K562 (cell line): ENCODE data around the gene ADAM15. TPM values are rescaled to one million over a fixed set of nuclear protein-coding genes. Genes with fewer than 3 reads are reported as not detected.
A peak's percentile ranks its signal among the peaks of the same experiment; 100 is the strongest.

Experiments used
- ATAC-seq: fragments of 200-7000 bp; cut with Tn5 transposase; 3 replicates; pipeline ENCODE4 v1.9.1; 2020; ENCODE audit warnings: moderate library complexity
- BruUV-seq: library from RNA; stranded (reverse); fragments of 400-500 nt; replicated peaks from 2 replicates; lab custom pipeline; 2021; lab: Mats Ljungman, UMichigan
- CTCF ChIA-PET: fragments of 300-600 bp; formaldehyde crosslinking; extraction: SDS; loops from one replicate; lab custom pipeline; 2021; ENCODE audit warnings: low intra/inter-chr PET ratio; lab: Yijun Ruan, JAX
- POLR2A ChIA-PET: fragments of 300-600, 350-650 bp; sonication (Branson Sonifier 250); formaldehyde crosslinking; extraction: SDS; loops from one replicate; lab custom pipeline; 2021; ENCODE audit warnings: antibody characterized with exemption, inconsistent platforms; lab: Yijun Ruan, JAX
- DNase-seq, 4 experiments: peaks; one replicate each; pipeline versions ENCODE4 v3.0.0 to v3.0.0-alpha.2; 2011 to 2018; ENCODE audit warnings: low spot score in 3 of 4, mixed read lengths in 3 of 4; ENCODE audit errors: extremely low read depth in 1 of 4
- FAIRE-seq: peaks from 2 replicates; lab custom pipeline; 2011; peaks lifted over from hg19 to GRCh38; lab: Jason Lieb, UNC
- H2AFZ ChIP-seq: 2 replicates; pipeline ENCODE4 v1.6.0; 2011; ENCODE audit warnings: low read depth, low read length, control low read depth, inconsistent platforms
- H3K27ac ChIP-seq: fragments of 200-600 bp; 3 replicates; pipeline ENCODE4 v1.8.0; 2011; ENCODE audit warnings: low read depth, mild to moderate bottlenecking, control low read depth, inconsistent platforms, low read length, moderate library complexity, mixed read lengths; ENCODE audit errors: extremely low read depth
- H3K27me3 ChIP-seq, 2 experiments: fragments of 300-600 bp in 1 of 2; 2 replicates in 1 of 2; 3 replicates in 1 of 2; pipeline versions ENCODE4 v1.6.0 to v1.8.0; 2011; ENCODE audit warnings: inconsistent platforms in 2 of 2, low read length in 2 of 2, mild to moderate bottlenecking in 1 of 2, mixed read lengths in 1 of 2, moderate library complexity in 1 of 2; ENCODE audit not compliant: control insufficient read depth in 2 of 2, insufficient read depth in 2 of 2
- H3K36me3 ChIP-seq: fragments of 300-600 bp; 3 replicates; pipeline ENCODE4 v1.8.0; 2011; ENCODE audit warnings: mild to moderate bottlenecking, low read length, inconsistent platforms; ENCODE audit not compliant: control insufficient read depth, insufficient read depth
- H3K4me1 ChIP-seq, 2 experiments: fragments of 200-600 bp in 1 of 2; replicated peaks in 1 of 2; 2 replicates in 1 of 2; 3 replicates in 1 of 2; pipeline versions ENCODE4 v1.5.1 to v1.8.0; 2011; ENCODE audit warnings: inconsistent platforms in 2 of 2, low read length in 2 of 2, mild to moderate bottlenecking in 1 of 2, mixed read lengths in 1 of 2, moderate library complexity in 1 of 2; ENCODE audit not compliant: control insufficient read depth in 2 of 2, insufficient read depth in 2 of 2
- H3K4me2 ChIP-seq: 2 replicates; pipeline ENCODE4 v1.6.1; 2011; ENCODE audit warnings: low read length, control low read depth, inconsistent platforms, mixed read lengths; ENCODE audit not compliant: insufficient read depth
- H3K4me3 ChIP-seq: fragments of 200-600 bp; sonication (generic), shearing (Covaris generic); 2 replicates; pipeline ENCODE4 v1.5.1; 2016; ENCODE audit warnings: control low read depth, inconsistent platforms
- H3K79me2 ChIP-seq: fragments of 200-600 bp; 3 replicates; pipeline ENCODE4 v1.8.0; 2011; ENCODE audit warnings: low read length, inconsistent platforms; ENCODE audit not compliant: control insufficient read depth, insufficient read depth
- H3K9ac ChIP-seq, 2 experiments: 2 replicates each; pipeline versions ENCODE4 v1.6.0 to v1.6.1; 2011; ENCODE audit warnings: low read depth in 2 of 2, low read length in 2 of 2, control low read depth in 1 of 2, inconsistent platforms in 1 of 2, mild to moderate bottlenecking in 1 of 2, mixed read lengths in 1 of 2; ENCODE audit not compliant: insufficient read depth in 1 of 2
- H3K9me1 ChIP-seq: one replicate; pipeline ENCODE4 v1.6.0; 2011; ENCODE audit warnings: inconsistent platforms, mild to moderate bottlenecking, low read length, moderate library complexity; ENCODE audit not compliant: control insufficient read depth, insufficient read depth
- H3K9me3 ChIP-seq: replicated peaks from 2 replicates; pipeline ENCODE4 v1.5.1; 2011; ENCODE audit warnings: low read depth, low read length, inconsistent platforms; ENCODE audit not compliant: control insufficient read depth, insufficient read depth
- H4K20me1 ChIP-seq: replicated peaks from 2 replicates; pipeline ENCODE4 v1.6.1; 2011; ENCODE audit warnings: low read length, inconsistent platforms, mixed read lengths; ENCODE audit not compliant: control insufficient read depth, insufficient read depth
- CTCFL ChIP-seq: IDR thresholded peaks from 2 replicates; pipeline ENCODE4 v1.6.1; 2011; ENCODE audit warnings: borderline replicate concordance, low read depth, mild to moderate bottlenecking, moderate library complexity, low read length; ENCODE audit not compliant: insufficient read depth, poor library complexity, severe bottlenecking
- CXXC5 ChIP-seq: fragments of 250-450 bp; sonication (Bioruptor Pico); IDR thresholded peaks from 2 replicates; pipeline ENCODE4 v1.8.0; 2022; ENCODE audit warnings: inconsistent platforms, mild to moderate bottlenecking, moderate library complexity
- KAT8 ChIP-seq: fragments of 450-650 bp; IDR thresholded peaks from 2 replicates; pipeline ENCODE4 v1.6.1; 2016; ENCODE audit warnings: low read depth, mild to moderate bottlenecking
- MAFG ChIP-seq: fragments of 450-650 bp; conservative IDR thresholded peaks from 2 replicates; pipeline ENCODE4 v1.6.1; 2016; ENCODE audit warnings: missing genetic modification characterization, missing compliant biosample characterization
- MCM2 ChIP-seq: fragments of 450-650 bp; IDR thresholded peaks from 2 replicates; pipeline ENCODE4 v1.6.1; 2017; ENCODE audit warnings: low read depth, mild to moderate bottlenecking
- MLLT1 ChIP-seq, 2 experiments: fragments of 450-650 bp; IDR thresholded peaks; 2 replicates each; pipeline ENCODE4 v1.6.1; 2016
- NFIC ChIP-seq: fragments of 450-650 bp; IDR thresholded peaks from 2 replicates; pipeline ENCODE4 v1.6.1; 2017; ENCODE audit warnings: mild to moderate bottlenecking, inconsistent platforms
- POLR2G ChIP-seq: fragments of 200-400 bp; formaldehyde crosslinking; IDR thresholded peaks from 2 replicates; pipeline ENCODE4 v1.6.1; 2017; ENCODE audit warnings: low read depth, mild to moderate bottlenecking, antibody characterized with exemption, low read length, moderate library complexity
- TCF7 ChIP-seq: sonication (generic); IDR thresholded peaks from 2 replicates; pipeline ENCODE4 v1.6.1; 2016; ENCODE audit warnings: antibody characterized with exemption, borderline replicate concordance
- ZNF143 ChIP-seq: sonication (generic); formaldehyde crosslinking; IDR thresholded peaks from 2 replicates; pipeline ENCODE4 v1.9.0; 2022; ENCODE audit warnings: mild to moderate bottlenecking, missing genetic modification reagents
- WGBS: fragments of 100-300 bp; shearing (Covaris generic); methylation state at CpG from one replicate; pipeline ENCODE4 v1.1.6; 2016; ENCODE audit warnings: low coverage, mixed read lengths; ENCODE audit not compliant: insufficient coverage; ENCODE audit errors: missing lambda C conversion rate; 5-methylcytosine and 5-hydroxymethylcytosine counted together
- in situ Hi-C: fragments of 300-500 bp; cut with MboI; formaldehyde crosslinking; loops from 4 replicates; pipeline ENCODE4 v1.15.0; 2018; ENCODE audit warnings: inconsistent platforms, mixed read lengths
- intact Hi-C: fragments of 100-400 bp; cut with micrococcal nuclease; formaldehyde crosslinking; loops from 2 replicates; pipeline ENCODE4 v1.14.2; 2022
- polyA plus RNA-seq, 8 experiments: library from polyadenylated mRNA; depleted of rRNA in 4 of 8; stranded (reverse) in 5 of 8; unstranded in 3 of 8; fragments of >200 nt; fragmentation: Nextera tagmentation in 2 of 8; fragmentation: Illumina TruSeq in 1 of 8; extraction: Ambion mirVana in 2 of 8; extraction: Trizol in 1 of 8; gene quantifications; 2 replicates each; pipeline versions ENCODE4 v1.2.1 to v1.2.3, GENCODE V29; 2011 to 2014; ENCODE audit warnings: inconsistent platforms in 1 of 8, missing spikeins in 1 of 8
- total RNA-seq, 7 experiments: library from RNA; depleted of rRNA in 6 of 7; stranded (reverse); fragments of >200 nt in 6 of 7; fragmentation: Illumina TruSeq in 2 of 7; extraction: Trizol in 2 of 7; gene quantifications; 2 replicates each; pipeline versions ENCODE4 v1.2.1 to v1.2.3, GENCODE V29; 2011 to 2021; ENCODE audit warnings: low replicate concordance in 1 of 7

The ADAM15 gene
- total and polyA plus RNA-seq, 9 of the 15 experiments (the other 6 are each of a cell fraction or from before 2014, with no cell fraction given), result 0.69 to 72.3 (median 32.8) TPM

GRCh38 chr1:155070158-155070621 lies 19.1 kb downstream of the ADAM15 start (continued):
- TF ChIP-seq MLLT1 (IDR thresholded peaks at IDR 0.05) (no peak), NFIC (peak; percentile 94), POLR2G (no peak), MCM2 (no peak)

GRCh38 chr1:155070721-155071569 lies 19.8 kb downstream of the ADAM15 start:
- peak overlapping the region; percentile 87 for H2AFZ ChIP-seq
- TF ChIP-seq KAT8, result no peak
- no peak for TF ChIP-seq ZNF143 (CRISPR knock-in tag)
- TF ChIP-seq CTCFL, result peak; percentile 54
- no peak for TF ChIP-seq MAFG (tag)
- no peak for TF ChIP-seq TCF7
- TF ChIP-seq CXXC5, result peak; percentile 96

More at GRCh38 chr1:155070721-155071569, 19.8 kb downstream of the ADAM15 start:
- intact Hi-C loops, result loop anchor here (1.0 to 2.0 kb wide), 2 partner anchors 8 to 14 kb away; partner anchors contain the start of gene EFNA4
- H3K4me2 ChIP-seq, result peak overlapping the region; percentile 76
- peaks cover 15% of the 10 kb centered on the region; the same call in 1 of the 3 replicates for H3K36me3 ChIP-seq
- FAIRE-seq (peak; percentile 88), DNase-seq (peak; percentile 86 to 94 (median 87)), ATAC-seq (peak; percentile 98)
- peaks cover 26 to 47% of the 10 kb centered on the region in 2 experiments for H3K4me1 ChIP-seq
- H3K9me1 ChIP-seq, result no peaks in the 10 kb centered on the region
- no peaks in the 10 kb centered on the region for H3K79me2 ChIP-seq
- H3K27ac ChIP-seq, result peak overlapping the region; percentile 44
- POLR2A ChIA-PET, result interaction anchor here (0.7 kb wide), 2 partner anchors 20 to 50 kb away, joined by 3 read pairs; no protein-coding TSS in a partner anchor
- H3K9me3 ChIP-seq, result no peaks in the 10 kb centered on the region
- CTCF ChIA-PET, result interaction anchor here (0.6 kb wide), 1 partner anchor 505 kb away, joined by 3 read pairs; no protein-coding TSS in a partner anchor
- no TSS peak for BruUV-seq
- H4K20me1 ChIP-seq, result no peaks in the 10 kb centered on the region
- WGBS, result 4% methylated on average over 51 of the region's 61 CpGs
- H3K4me3 ChIP-seq, result peak overlapping the region; percentile 29
- peak overlapping the region; percentile 48 to 77 for H3K9ac ChIP-seq
- no peaks in the 10 kb centered on the region for H3K27me3 ChIP-seq
- in situ Hi-C loops, result no loop called here
